ENCODE measurements around the gene AGXT.

Gene AGXT

GRCh38 chr2:240886678-240887609 lies 18.3 kb downstream of the AGXT start:
- no peak for DNase-seq

- no peak for DNase-seq
Observed at GRCh38 chr2:240887631-240888030, 19.0 kb downstream of the AGXT start.

DNA sequence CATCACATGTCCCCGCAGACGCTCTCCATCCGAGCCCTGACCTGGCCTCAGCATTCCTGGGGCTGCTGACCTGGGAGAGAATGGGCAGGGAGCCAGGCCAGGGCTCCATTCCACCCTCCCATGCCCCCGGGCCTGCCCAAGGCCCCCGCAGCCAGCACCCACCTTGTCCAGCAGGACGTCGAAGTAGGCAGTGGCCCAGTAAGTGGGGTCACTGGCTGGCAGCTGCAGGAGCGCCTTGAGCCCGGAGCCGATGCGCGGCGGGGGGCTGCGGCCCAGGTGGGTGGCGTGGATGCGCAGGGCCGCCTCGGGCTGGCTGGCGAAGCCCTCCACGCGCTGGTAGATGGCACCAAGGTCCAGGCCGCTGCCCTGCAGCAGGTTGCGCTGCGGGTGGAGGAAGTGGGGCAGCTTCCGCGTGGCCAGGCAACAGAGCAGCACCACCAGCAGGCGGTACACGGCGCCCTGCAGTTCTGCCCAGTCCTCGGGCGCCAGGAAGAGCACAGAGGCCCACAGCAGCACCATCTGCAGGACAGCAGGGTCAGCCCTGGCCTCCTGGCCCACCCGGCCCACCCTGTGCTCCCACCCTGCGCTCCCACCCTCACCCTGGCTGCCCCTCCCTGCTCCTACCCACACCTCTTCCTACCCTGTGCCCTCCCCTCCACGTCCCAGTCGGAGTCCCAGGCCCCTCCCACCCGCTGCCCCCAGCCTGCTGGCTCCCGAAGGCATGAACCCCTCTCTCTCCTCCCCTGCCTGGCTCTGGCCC lies 19.7 kb downstream of the AGXT start:
- no peak for DNase-seq

DNA sequence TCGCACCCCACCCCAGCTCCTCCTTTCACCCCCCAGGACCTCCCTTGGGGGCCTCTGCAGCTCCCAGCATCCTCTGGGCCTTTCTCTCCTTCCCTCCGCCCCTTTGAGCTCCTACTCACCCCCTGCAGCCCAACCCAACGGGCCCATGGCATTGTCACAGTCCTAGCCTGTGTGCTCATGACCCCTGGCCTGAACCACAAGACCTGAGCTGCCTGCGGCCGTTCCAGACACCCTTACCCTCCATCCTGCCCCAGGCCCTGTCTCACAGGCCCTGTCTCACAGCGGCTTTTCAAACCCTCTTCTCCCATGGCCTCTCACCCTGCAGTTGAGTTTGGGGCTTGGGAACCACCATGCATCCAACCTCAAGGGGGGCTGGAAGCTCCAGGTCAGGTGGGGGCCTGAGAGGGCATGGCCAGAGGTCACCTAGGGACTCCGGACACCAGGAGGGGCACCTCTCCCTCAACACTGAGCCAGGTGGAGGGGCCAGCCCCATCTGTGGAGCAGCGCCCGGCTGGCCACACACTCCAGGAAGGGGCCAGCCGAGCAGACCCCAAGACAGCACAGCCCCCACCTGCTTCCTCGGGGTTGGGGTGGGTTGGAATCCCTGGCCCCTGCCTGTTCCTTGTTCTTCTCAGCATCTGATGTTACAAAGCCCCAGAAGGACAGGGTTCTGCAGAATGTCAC lies 20.4 kb downstream of the AGXT start:
- DNase-seq = no peak

- DNase-seq = no peak
Observed at GRCh38 chr2:240889601-240890560, 21.3 kb downstream of the AGXT start.

- no peak for DNase-seq
Observed at GRCh38 chr2:240890691-240891090, 22.1 kb downstream of the AGXT start.

DNA sequence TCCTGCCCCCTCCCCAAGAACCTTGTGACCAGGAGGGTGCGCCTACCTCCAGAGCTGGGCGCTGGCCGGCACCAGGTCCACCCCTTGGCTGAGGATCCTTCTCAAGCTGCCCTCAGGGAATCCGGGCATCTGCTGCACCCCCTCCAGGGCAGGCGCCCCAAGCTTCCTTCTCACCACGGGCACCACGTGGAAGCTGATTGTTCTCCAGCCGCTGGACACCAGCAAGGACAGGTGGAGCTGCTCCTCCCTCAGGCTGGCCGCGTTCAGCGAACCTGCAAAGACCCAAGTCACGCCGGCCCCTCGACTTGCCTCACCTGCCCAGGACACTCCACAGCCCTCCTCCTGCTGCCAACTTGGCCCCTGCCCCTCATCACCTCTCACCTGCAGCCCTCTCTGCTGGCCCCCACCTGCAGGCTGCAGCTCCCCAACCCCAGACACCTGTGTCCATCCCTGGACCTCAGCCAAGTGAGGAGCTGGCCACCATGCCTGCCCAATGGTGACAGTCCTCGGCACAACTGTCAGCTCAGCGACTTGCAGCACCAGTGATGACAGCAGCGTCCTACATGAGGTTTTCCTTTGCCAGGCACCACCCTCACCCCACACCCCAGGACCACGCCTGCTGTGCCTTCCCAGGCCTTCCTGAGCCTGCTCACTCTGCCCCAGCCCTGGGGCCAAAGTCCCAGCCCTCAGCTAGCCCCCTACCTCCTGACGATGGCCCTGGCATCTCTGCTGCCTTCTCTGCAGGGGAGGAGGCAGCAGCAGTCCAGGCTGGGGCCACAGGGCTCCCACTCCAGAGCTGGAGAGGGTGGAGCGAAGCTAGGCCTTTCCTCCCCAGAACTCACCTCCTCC lies 23.1 kb downstream of the AGXT start:
- DNase-seq = no peak

DNA sequence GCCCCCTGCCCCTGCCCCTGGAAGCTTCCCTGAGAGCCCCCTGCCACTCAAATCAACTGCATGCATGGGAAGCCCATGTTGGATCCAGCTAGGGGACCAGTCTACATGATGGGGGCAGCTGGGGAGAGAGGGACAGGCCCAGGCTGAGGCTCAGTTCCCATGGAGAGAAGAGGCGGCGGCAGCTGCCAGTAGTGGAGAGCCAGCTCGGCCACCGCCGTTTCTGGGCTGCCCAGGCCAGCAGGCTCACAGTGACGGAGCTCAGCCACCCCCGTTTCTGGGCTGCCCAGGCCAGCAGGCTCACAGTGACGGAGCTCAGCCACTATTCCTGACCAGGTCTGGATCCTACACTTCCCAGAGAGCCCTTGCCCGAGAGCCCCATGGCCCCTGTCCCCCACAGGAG lies 23.7 kb downstream of the AGXT start:
- no peak for DNase-seq

DNA sequence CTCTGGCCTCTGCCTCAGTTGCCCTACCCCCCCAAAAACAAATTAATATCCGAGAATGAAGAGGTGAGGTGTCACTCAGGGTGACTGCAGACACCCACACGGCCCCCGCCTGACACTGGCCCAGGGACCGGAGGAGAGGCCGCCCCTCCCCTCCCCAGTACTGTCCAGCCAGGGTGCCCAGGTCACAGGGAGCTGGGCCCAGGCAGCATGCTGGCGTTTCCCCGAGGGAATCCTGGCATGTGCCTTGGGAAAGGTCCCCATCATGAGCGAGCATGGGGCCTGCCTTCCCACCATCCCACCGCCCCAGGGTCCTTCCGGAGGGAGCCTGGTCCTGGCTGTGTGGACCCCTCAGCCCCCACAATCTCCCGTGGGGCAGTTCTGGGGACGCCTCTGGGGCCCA lies 24.3 kb downstream of the AGXT start:
- no peak for DNase-seq

DNA sequence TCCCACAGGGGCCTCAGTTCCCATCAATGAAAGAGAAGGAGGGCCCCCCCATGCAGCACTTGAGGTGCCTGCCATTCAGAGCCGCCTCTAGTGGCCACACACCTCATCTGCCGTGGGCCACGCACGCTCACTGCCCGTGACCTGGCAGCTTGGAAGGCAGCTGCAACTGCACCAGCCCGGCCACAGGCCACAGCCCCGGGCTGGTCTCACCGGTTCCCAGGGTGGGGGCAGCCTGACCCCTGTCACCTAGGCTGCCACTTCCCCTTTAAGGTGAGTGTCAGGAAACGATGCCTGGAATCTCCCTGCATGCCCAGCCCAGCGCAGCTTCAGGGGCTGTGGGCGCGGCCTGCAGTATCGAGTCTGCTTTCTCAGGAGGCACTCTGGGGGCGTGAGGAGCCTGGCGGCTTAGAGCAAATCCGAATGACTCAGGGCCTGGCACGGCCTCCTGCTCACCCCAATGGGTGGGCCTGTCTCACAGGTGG lies 24.8 kb downstream of the AGXT start:
- peak; percentile 85 for DNase-seq

DNA sequence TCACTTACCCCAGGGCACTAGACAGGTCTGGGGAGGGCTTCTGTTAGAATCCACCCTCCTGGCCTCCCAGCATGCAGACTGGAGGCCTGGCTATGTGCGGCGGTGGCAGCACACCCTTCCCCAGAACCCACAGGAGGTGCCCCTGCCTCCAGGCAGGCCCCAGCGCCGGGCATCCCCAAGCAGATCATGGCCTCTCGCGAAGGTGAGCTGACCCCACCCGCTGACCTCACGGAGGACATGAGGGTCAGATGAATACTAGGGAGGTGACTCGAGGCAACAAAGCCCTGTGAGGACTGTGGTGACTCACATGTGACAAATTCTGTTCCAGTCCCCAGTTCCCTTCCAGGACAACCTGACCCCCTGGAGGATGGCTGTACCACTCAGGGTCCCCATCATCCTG lies 25.4 kb downstream of the AGXT start:
- DNase-seq = no peak

DNA sequence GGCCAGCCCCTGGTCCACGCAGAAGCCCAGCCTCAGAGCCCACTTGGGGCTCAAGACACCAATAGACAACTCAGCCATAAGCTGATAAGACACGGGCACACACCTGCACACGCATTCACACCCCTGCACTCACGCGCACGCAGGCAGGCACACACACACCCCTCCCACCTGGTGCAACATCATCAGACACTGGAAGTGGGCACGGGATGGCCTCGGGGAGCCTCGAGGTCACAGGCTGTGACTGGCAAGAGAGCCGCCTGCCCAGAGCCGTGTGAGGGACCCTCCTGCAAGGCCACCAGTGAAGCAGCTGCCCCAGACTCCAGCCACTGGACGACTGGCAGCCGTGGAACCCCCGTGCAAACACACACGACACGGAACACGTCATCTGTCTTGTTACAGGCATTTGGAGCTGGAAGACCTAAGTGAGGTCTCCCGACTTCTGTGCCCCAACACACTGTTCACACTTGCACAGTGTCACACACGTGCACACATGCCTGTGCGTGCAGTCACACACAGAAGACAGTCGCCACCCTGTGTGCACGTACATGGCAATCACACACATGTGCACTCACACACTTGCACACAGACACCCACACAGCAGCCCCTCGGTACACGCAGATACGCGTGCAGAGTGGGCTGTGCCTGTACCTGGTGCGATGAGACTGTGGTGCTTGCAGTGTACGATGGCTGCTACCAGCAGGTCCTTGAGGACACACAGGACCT lies 26.4 kb downstream of the AGXT start:
- DNase-seq = no peak

GRCh38 chr2:240895656-240896388 lies 27.2 kb downstream of the AGXT start, which contains the start of gene MAB21L4:
MAB21L4 (minus strand) TSS chr2:240896156; CDS start chr2:240895997, 159 bp downstream.
- DNase-seq = no peak

DNA sequence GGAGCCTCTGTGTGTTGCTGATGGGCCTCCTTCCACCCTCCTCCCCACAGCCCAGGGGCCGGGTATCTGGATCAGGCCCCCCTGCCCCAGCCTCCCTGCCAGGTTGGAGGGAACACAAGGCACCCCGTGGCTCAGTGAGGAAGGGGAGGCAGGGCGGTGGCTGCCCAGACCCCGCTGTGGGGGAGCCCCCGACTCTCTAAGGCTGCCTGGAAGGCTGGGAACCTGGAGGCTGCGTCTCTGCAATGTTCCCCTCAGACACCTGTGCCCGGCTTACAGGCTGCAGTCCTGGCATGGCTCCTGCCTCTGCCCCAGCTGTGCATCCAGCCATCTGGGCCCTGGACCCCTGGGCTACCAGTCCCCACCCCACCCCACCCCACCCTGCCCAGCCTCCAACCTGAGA lies 27.8 kb downstream of the AGXT start:
- no peak for DNase-seq

DNA sequence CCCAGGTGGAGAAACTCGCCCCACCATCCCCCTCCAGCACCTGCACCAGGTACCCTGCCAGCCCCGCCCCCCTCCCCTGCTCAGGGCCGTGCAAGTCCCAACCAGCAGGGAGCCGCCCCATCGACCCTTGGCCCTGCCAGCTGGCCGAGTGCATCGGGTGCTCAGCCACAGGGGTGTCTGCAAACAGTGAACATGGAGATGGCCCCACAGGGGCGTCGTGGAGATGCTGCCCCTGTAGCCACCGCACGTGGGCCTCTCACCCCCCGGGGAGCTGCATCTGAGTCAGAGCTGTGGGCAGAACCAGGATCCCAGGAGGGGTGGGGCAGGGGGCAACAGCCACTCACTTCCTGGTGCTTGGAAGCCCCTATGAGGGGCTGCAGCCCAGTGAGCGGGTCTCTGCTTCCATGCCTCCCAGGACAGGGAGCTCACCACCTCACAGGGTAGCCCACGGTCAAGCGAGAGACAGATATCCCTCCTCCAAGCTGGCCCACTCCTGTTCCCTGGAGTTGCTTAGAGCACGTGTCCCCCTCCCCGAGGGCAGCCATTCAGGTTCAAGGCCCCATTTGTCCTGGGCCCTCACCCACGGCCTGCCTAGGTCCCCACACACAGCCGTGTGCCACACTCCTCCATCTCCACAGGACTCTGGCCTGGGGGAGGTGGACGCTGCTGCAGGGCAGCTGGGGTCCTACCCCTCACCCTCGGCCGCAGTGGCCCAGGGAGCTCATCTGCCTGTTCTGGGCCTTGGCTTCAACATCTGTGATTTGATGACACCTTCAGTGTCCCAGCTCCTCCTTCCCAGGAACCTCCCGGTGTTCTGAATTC lies 28.5 kb downstream of the AGXT start:
- DNase-seq = no peak

- no peak for DNase-seq
Observed at GRCh38 chr2:240898108-240898730, 29.6 kb downstream of the AGXT start.

- no peak for DNase-seq
Observed at GRCh38 chr2:240898731-240899467, 30.3 kb downstream of the AGXT start.

All from stimulated activated CD4-positive, alpha-beta T cell treated with anti-CD3 and anti-CD28 coated beads, Interleukin-15, amount 100 ng/mL, for 24 hours (primary cell).